GM23338 (cell line): ENCODE results near the gene CRTC1.

Source experiments
- CTCF ChIP-seq, 2 experiments: fragments of 200-600 bp in 1 of 2; sonication (generic) in 1 of 2; conservative IDR thresholded peaks; 2 replicates each; pipeline versions ENCODE4 v1.5.1 to v1.6.1; 2016 to 2017; ENCODE audit warnings: antibody characterized with exemption in 2 of 2, low read depth in 2 of 2, mild to moderate bottlenecking in 2 of 2, moderate library complexity in 1 of 2
- EZH2 ChIP-seq: fragments of 200-600 bp; sonication (generic); IDR thresholded peaks from one replicate; pipeline ENCODE4 v1.8.0; 2017; ENCODE audit warnings: antibody characterized with exemption, mild to moderate bottlenecking, low read depth; ENCODE audit not compliant: unreplicated experiment

- TF ChIP-seq EZH2 (no peak), CTCF (conservative IDR thresholded peaks at IDR 0.05; ENCODE audit: low read depth in 2 of 2) (no peak)
These were observed 11.4 kb upstream of the CRTC1 start for GRCh38 chr19:18672044-18672451.
